Upper lobe of left lung (tissue), 6 donors: Measurements from ENCODE around the gene NOS1AP. TPM values are rescaled to one million over a fixed set of nuclear protein-coding genes. Genes with fewer than 3 reads are reported as not detected.

Experiments used
- ATAC-seq, 2 donors: fragments of 200-7000 bp; cut with Tn5 transposase; one replicate each; pipeline ENCODE4 v1.9.1; 2022; ENCODE audit warnings: mild to moderate bottlenecking in 2 of 2, moderate library complexity in 2 of 2; ENCODE audit not compliant: low FRiP score in 2 of 2
- DNase-seq, 2 donors: peaks; one replicate each; pipeline ENCODE4 v3.0.0-alpha.2; 2019 to 2020
- H3K27ac ChIP-seq, 4 donors: fragments of 200-600 bp; sonication (generic); one replicate each; pipeline ENCODE4 v1.5.1; 2016 to 2019
- H3K27me3 ChIP-seq, 4 donors: fragments of 200-600 bp; sonication (generic); one replicate each; pipeline ENCODE4 v1.5.1; 2017 to 2019
- H3K36me3 ChIP-seq, 4 donors: fragments of 200-600 bp; sonication (generic); one replicate each; pipeline ENCODE4 v1.5.1; 2016 to 2019
- H3K4me1 ChIP-seq, 4 donors: fragments of 200-600 bp; sonication (generic); one replicate each; pipeline ENCODE4 v1.5.1; 2018 to 2019
- H3K4me3 ChIP-seq, 4 donors: fragments of 200-600 bp; sonication (generic); one replicate each; pipeline ENCODE4 v1.5.1; 2017 to 2019; ENCODE audit warnings: mild to moderate bottlenecking in 2 of 4, moderate library complexity in 1 of 4
- H3K9me3 ChIP-seq, 4 donors: fragments of 200-600 bp; sonication (generic); one replicate each; pipeline ENCODE4 v1.5.1; 2018 to 2019
- EP300 ChIP-seq, 4 donors: sonication (generic); formaldehyde crosslinking; IDR thresholded peaks; one replicate each; pipeline ENCODE4 v1.5.1; 2017; ENCODE audit warnings: antibody characterized with exemption in 4 of 4, control low read depth in 2 of 4
- POLR2A ChIP-seq, 4 donors: fragments of 450-650 bp; IDR thresholded peaks; one replicate each; pipeline ENCODE4 v1.5.1; 2016 to 2017; ENCODE audit warnings: antibody characterized with exemption in 4 of 4, mild to moderate bottlenecking in 2 of 4
- POLR2AphosphoS5 ChIP-seq, 2 donors: sonication (generic); formaldehyde crosslinking; IDR thresholded peaks; one replicate each; pipeline ENCODE4 v1.5.1; 2017; ENCODE audit warnings: antibody characterized with exemption in 2 of 2
- WGBS, 2 donors: methylation state at CpG; one replicate each; pipeline ENCODE4 v1.1.5; 2017 to 2018; 5-methylcytosine and 5-hydroxymethylcytosine counted together
- total RNA-seq, 6 donors: library from RNA; depleted of rRNA in 4 of 6; stranded (reverse); fragments of >200 nt in 4 of 6; gene quantifications; one replicate each; pipeline versions ENCODE4 v1.1.0 to v1.2.1, GENCODE V29; 2016 to 2021
- TF ChIP-seq, protein P1 (sequence below), 6 experiments: fragments of 450-650 bp in 4 of 6; fragments of 200-600 bp in 2 of 6; sonication (generic) in 2 of 6; IDR thresholded peaks; one replicate each; pipeline ENCODE4 v1.5.1; 2016 to 2019; ENCODE audit warnings: antibody characterized with exemption in 6 of 6
- donor health status: DM: no; HTN: no; CAD: no; lungs with moderate emphysema.
- donor health status: DM: no; HTN: yes; CAD: no; lungs with severe emphysema.

The NOS1AP gene
- total RNA-seq, 6 donors from 2014 or later = 5.3 to 16.4 (median 6.5) TPM

DNA sequence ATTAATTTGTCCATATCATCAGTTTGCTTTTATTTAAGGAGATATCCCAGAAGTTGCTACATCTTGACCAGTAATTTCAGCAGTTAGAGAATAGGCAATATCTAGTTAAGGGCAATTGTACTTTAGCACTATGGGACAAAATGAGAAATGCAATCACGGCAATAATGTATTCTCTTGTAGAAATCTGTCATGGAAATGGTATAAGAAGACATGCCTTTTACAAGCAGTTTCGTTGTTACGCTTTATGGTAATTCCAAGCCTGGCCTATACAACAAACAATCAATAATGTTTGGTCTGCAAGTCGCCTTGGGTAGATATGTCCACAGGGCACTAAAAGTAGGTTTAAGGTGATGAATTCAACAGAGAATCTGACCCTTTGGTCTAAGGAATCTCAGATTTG, 1.2 kb upstream of the NOS1AP start:
- ATAC-seq = no peak
- Histone ChIP-seq H3K4me1 (peaks cover 13 to 31% (median 16%) of the 10 kb centered on the region in 4 donors), H3K9me3 (no peaks in the 10 kb centered on the region), H3K36me3 (no peaks in the 10 kb centered on the region), H3K27ac (no peak overlapping the region), H3K4me3 (no peak overlapping the region), H3K27me3 (no peaks in the 10 kb centered on the region)
- 95 to 96% methylated on average over 4 of the region's 4 CpGs for WGBS, 2 donors
- no peak for DNase-seq
- TF ChIP-seq EP300 (IDR thresholded peaks at IDR 0.05) = no peak
- TF ChIP-seq POLR2AphosphoS5 (IDR thresholded peaks at IDR 0.05) = no peak

DNA sequence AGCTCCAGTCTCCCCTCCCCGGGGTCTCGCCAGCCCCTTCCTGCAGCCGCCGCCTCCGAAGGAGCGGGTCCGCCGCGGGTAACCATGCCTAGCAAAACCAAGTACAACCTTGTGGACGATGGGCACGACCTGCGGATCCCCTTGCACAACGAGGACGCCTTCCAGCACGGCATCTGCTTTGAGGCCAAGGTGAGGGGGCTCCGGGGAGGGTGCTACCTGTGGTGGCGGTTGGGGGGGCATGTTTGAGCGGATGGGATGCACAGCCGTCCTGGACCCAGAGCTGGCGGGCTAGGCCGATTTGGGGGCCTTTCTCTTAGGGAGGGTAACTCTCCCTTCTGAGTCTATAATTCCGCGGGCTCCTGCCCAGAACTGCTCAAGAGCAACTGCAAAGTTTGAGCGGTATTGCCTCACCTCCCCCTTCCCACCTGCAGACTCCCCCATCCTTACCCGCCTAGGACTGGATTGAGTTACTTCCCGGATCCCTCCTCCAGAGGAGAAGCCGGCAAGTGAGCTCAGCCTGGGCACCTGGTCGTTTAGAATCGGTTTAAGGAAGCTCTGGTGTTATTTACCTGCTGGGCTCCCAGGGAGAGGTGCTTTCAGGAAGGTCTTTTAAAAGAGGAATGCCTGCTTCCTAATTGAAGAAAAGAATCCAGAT, 730 bp downstream of the NOS1AP start:
- WGBS, 2 donors = 2 to 8% methylated on average over 6 to 29 of the region's 29 CpGs
- TF ChIP-seq POLR2A (IDR thresholded peaks at IDR 0.05) (peak in 1 of 4 donors; percentile 12), EP300 (IDR thresholded peaks at IDR 0.05) (no peak)
- DNase-seq (peak in 1 of 2 donors; percentile 74), ATAC-seq (peak; percentile 14 to 55)
- Histone ChIP-seq H3K27ac (peak overlapping the region; percentile 39 to 84 (median 69)), H3K36me3 (no peaks in the 10 kb centered on the region), H3K27me3 (no peaks in the 10 kb centered on the region), H3K9me3 (peaks cover 0 to 4% (median 0%) of the 10 kb centered on the region in 4 donors), H3K4me3 (peak overlapping the region; percentile 51 to 87 (median 74)), H3K4me1 (peaks cover 13 to 31% (median 16%) of the 10 kb centered on the region in 4 donors)

- H3K27ac ChIP-seq = no peak overlapping the region
- DNase-seq = peak in 1 of 2 donors; percentile 24
- peaks cover 13 to 31% (median 16%) of the 10 kb centered on the region in 4 donors for H3K4me1 ChIP-seq
- WGBS, 2 donors = 38 to 44% methylated on average over 7 of the region's 7 CpGs
- peak overlapping the region in 3 of 4 donors; percentile 72 to 87 (median 77) for H3K4me3 ChIP-seq
- no peak for ATAC-seq
- no peaks in the 10 kb centered on the region for H3K27me3 ChIP-seq
- H3K9me3 ChIP-seq = peaks cover 0 to 4% (median 0%) of the 10 kb centered on the region in 4 donors
- no peaks in the 10 kb centered on the region for H3K36me3 ChIP-seq
- TF ChIP-seq, protein P1, sequence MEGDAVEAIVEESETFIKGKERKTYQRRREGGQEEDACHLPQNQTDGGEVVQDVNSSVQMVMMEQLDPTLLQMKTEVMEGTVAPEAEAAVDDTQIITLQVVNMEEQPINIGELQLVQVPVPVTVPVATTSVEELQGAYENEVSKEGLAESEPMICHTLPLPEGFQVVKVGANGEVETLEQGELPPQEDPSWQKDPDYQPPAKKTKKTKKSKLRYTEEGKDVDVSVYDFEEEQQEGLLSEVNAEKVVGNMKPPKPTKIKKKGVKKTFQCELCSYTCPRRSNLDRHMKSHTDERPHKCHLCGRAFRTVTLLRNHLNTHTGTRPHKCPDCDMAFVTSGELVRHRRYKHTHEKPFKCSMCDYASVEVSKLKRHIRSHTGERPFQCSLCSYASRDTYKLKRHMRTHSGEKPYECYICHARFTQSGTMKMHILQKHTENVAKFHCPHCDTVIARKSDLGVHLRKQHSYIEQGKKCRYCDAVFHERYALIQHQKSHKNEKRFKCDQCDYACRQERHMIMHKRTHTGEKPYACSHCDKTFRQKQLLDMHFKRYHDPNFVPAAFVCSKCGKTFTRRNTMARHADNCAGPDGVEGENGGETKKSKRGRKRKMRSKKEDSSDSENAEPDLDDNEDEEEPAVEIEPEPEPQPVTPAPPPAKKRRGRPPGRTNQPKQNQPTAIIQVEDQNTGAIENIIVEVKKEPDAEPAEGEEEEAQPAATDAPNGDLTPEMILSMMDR (IDR thresholded peaks at IDR 0.05) = no peak
- no peak for TF ChIP-seq POLR2AphosphoS5 (IDR thresholded peaks at IDR 0.05)
- TF ChIP-seq POLR2A (IDR thresholded peaks at IDR 0.05) = no peak
- no peak for TF ChIP-seq EP300 (IDR thresholded peaks at IDR 0.05)
Measured at GRCh38 chr1:162070825-162071224, 1.3 kb downstream of the NOS1AP start.

- no peak overlapping the region for H3K4me3 ChIP-seq
- H3K9me3 ChIP-seq = peaks cover 0 to 4% (median 0%) of the 10 kb centered on the region in 4 donors
- WGBS, 2 donors = 59 to 63% methylated on average over 3 of the region's 3 CpGs
- TF ChIP-seq, protein P1 (IDR thresholded peaks at IDR 0.05) = no peak
- TF ChIP-seq EP300 (IDR thresholded peaks at IDR 0.05) = no peak
- no peak for TF ChIP-seq POLR2A (IDR thresholded peaks at IDR 0.05)
- TF ChIP-seq POLR2AphosphoS5 (IDR thresholded peaks at IDR 0.05) = no peak
- ATAC-seq = no peak
- no peaks in the 10 kb centered on the region for H3K36me3 ChIP-seq
- H3K27ac ChIP-seq = no peak overlapping the region
- DNase-seq = no peak
- no peaks in the 10 kb centered on the region for H3K27me3 ChIP-seq
- peaks cover 13 to 31% (median 16%) of the 10 kb centered on the region in 4 donors for H3K4me1 ChIP-seq
Measured at GRCh38 chr1:162072740-162073139, 3.2 kb downstream of the NOS1AP start.

GRCh38 chr1:162074276-162075005, 5.0 kb downstream of the NOS1AP start:
- H3K36me3 ChIP-seq = no peaks in the 10 kb centered on the region
- H3K27ac ChIP-seq = no peak overlapping the region
- no peak overlapping the region for H3K4me3 ChIP-seq
- no peak for DNase-seq
- H3K4me1 ChIP-seq = peaks cover 12 to 24% (median 14%) of the 10 kb centered on the region in 4 donors
- TF ChIP-seq, protein P1 (IDR thresholded peaks at IDR 0.05) = no peak
- TF ChIP-seq EP300 (IDR thresholded peaks at IDR 0.05) = no peak
- no peak for TF ChIP-seq POLR2AphosphoS5 (IDR thresholded peaks at IDR 0.05)
- no peak for TF ChIP-seq POLR2A (IDR thresholded peaks at IDR 0.05)
- H3K9me3 ChIP-seq = peaks cover 0 to 4% (median 0%) of the 10 kb centered on the region in 4 donors
- no peak for ATAC-seq
- H3K27me3 ChIP-seq = no peaks in the 10 kb centered on the region
- WGBS, 2 donors = 68 to 75% methylated on average over 4 of the region's 4 CpGs
